Neural crest cell (in vitro differentiated cells): ENCODE results near the gene TRPM3. TPM values are rescaled to one million over a fixed set of nuclear protein-coding genes. Genes with fewer than 3 reads are reported as not detected.

Experiments
- DNase-seq: peaks from one replicate; pipeline ENCODE4 v3.0.0; 2021; ENCODE audit warnings: low read depth, mixed read lengths, low spot score
- H3K27ac Mint-ChIP-seq: one replicate; pipeline ENCODE4 v1.8.0; 2021; ENCODE audit warnings: mild to moderate bottlenecking, mixed read lengths; ENCODE audit not compliant: unreplicated experiment
- H3K27me3 Mint-ChIP-seq: 2 replicates; pipeline ENCODE4 v1.8.0; 2021; ENCODE audit warnings: low read depth, mild to moderate bottlenecking, mixed read lengths
- H3K36me3 Mint-ChIP-seq: 2 replicates; pipeline ENCODE4 v1.8.0; 2021; ENCODE audit warnings: low read depth, mild to moderate bottlenecking, mixed read lengths
- H3K4me1 Mint-ChIP-seq: 2 replicates; pipeline ENCODE4 v1.8.0; 2021; ENCODE audit warnings: mixed read lengths
- H3K4me3 Mint-ChIP-seq: one replicate; pipeline ENCODE4 v1.8.0; 2021; ENCODE audit warnings: mild to moderate bottlenecking, mixed read lengths
- H3K9me3 Mint-ChIP-seq: 2 replicates; pipeline ENCODE4 v1.8.0; 2021; ENCODE audit warnings: mixed read lengths
- total RNA-seq: library from RNA; stranded (reverse); gene quantifications from 2 replicates; pipeline ENCODE4 v1.2.1, GENCODE V29; 2021
- TF ChIP-seq, protein P1 (sequence below): fragments of 200-600 bp; sonication (generic); conservative IDR thresholded peaks from 2 replicates; pipeline ENCODE4 v1.5.0; 2021; ENCODE audit warnings: antibody characterized with exemption, mild to moderate bottlenecking

Gene TRPM3
- total RNA-seq, 1 donor from 2014 or later = 1.4 TPM

DNA sequence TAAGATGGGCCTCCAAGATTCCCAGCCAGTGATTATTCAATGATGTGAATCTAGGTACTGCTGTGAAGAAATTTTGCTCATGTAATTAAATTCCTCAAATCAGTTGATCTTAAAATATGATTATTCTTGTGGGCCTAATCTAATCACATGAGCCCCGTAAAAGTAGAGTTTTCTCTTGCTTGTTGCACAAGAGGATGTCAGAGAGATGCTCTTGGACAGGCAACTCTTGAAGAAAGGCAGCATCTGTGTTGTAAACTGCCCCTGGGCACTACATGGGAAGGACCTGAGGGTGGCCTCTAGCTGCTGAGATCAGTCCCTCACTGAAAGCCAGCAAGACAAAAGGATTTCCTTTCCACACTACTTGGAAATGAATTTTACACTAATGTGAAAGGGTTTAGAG lies 132.9 kb downstream of the TRPM3 start:
- TF ChIP-seq, protein P1, sequence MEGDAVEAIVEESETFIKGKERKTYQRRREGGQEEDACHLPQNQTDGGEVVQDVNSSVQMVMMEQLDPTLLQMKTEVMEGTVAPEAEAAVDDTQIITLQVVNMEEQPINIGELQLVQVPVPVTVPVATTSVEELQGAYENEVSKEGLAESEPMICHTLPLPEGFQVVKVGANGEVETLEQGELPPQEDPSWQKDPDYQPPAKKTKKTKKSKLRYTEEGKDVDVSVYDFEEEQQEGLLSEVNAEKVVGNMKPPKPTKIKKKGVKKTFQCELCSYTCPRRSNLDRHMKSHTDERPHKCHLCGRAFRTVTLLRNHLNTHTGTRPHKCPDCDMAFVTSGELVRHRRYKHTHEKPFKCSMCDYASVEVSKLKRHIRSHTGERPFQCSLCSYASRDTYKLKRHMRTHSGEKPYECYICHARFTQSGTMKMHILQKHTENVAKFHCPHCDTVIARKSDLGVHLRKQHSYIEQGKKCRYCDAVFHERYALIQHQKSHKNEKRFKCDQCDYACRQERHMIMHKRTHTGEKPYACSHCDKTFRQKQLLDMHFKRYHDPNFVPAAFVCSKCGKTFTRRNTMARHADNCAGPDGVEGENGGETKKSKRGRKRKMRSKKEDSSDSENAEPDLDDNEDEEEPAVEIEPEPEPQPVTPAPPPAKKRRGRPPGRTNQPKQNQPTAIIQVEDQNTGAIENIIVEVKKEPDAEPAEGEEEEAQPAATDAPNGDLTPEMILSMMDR = no peak
- no peak for DNase-seq
- peaks cover 3% of the 10 kb centered on the region for H3K9me3 Mint-ChIP-seq
- no peak overlapping the region for H3K27ac Mint-ChIP-seq
- no peaks in the 10 kb centered on the region for H3K36me3 Mint-ChIP-seq
- no peak overlapping the region for H3K4me3 Mint-ChIP-seq
- H3K27me3 Mint-ChIP-seq = no peaks in the 10 kb centered on the region
- H3K4me1 Mint-ChIP-seq = no peaks in the 10 kb centered on the region

DNA sequence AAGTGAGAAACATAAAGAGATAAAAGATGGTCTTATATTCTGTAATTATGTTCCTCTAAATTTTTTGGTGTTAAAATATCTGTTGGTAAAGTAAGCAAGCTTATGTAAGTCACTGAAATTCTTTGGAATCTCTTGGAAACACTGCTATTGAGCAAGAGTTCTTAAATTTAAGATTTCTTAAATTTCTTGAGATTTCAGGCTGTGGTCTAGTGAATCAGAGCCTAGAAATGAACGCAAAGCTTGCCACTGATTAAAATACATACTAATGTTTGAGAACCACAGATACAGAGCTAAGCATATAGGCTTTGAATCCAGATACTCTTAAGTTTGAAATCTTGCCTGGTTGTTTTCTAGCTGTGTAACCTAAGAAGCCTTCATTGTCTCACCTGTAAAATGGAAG lies 133.4 kb downstream of the TRPM3 start:
- no peak for DNase-seq
- Mint-ChIP-seq H3K9me3 (peaks cover 6% of the 10 kb centered on the region), H3K4me1 (no peaks in the 10 kb centered on the region), H3K4me3 (no peak overlapping the region), H3K27me3 (no peaks in the 10 kb centered on the region), H3K36me3 (no peaks in the 10 kb centered on the region), H3K27ac (no peak overlapping the region)
- TF ChIP-seq, protein P1 = no peak

DNA sequence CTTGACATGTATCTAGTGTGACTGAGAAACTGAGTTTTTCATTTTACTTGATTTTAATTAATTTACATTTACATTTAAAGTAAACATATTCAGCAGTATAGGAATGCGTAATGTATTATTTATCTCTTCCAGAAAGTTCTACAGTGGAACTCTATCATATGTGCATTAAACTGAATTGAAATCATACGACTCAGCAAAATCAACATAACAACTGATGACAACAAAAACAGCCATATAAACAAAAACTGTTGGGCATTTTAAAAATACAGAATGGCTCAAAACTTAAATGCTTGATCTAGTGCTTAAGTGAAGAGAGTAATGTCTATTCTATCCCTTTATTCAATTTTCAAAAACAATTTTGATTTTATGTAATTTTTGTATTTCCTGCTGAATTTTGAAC lies 134.4 kb downstream of the TRPM3 start:
- Mint-ChIP-seq H3K27ac (no peak overlapping the region), H3K4me1 (no peaks in the 10 kb centered on the region), H3K4me3 (no peak overlapping the region), H3K9me3 (peaks cover 6% of the 10 kb centered on the region), H3K27me3 (no peaks in the 10 kb centered on the region), H3K36me3 (no peaks in the 10 kb centered on the region)
- TF ChIP-seq, protein P1 = no peak
- DNase-seq = no peak

DNA sequence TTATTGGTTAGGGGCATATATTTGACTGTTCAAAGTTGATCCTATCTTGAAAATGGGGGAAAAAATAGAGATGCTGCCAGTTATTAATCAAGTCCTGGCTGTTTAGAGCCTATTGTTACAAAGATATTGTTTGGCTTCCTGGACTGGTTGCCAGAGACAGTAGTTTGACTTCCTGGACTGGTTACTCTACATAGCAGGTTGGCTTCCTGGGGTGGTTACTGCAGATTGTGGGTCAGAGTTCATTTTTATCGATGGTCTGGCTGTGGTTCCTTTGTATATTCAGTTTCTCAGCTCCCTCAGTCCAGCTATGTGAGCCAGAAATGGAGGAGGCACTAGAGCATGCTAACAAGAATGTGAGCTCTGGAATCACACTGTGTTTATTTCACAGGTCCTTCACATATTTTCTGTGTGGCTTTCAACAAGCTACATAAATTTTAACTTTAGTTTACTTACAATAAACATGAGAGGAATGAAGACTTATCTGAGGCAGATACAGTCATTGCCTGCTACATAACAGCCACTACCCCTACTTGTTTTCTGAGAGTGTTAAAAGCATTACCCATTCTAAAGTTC lies 137.6 kb downstream of the TRPM3 start:
- Mint-ChIP-seq H3K4me3 (no peak overlapping the region), H3K27ac (no peak overlapping the region), H3K27me3 (no peaks in the 10 kb centered on the region), H3K4me1 (no peaks in the 10 kb centered on the region), H3K36me3 (no peaks in the 10 kb centered on the region), H3K9me3 (peaks cover 6% of the 10 kb centered on the region)
- DNase-seq = no peak
- TF ChIP-seq, protein P1 = no peak

DNA sequence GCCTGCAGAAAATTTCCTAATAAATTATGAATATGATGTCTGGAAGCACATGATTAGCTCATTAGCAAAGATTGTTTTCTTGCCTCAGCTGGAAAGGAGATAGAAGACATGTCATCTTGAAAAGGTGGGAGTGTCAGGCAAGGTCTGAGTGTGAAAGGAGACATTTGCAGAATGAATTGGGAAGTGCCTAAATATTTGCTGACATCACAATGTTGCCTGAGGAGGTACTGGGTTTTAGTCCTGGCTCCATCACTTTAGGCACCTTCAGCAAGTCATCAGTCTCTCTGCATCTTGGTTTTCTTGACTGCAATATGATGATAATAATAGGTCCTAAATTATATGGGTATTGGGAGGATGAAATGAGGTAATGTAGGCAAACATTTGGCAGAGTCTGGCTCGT lies 140.1 kb downstream of the TRPM3 start:
- Mint-ChIP-seq H3K4me3 (no peak overlapping the region), H3K36me3 (no peaks in the 10 kb centered on the region), H3K4me1 (no peaks in the 10 kb centered on the region), H3K27ac (no peak overlapping the region), H3K9me3 (peaks cover 8% of the 10 kb centered on the region), H3K27me3 (no peaks in the 10 kb centered on the region)
- no peak for DNase-seq
- TF ChIP-seq, protein P1 = no peak
